Measurements from ENCODE around the gene CCDC106. TPM values are rescaled to one million over a fixed set of nuclear protein-coding genes. Genes with fewer than 3 reads are reported as not detected.
A peak's percentile ranks its signal among the peaks of the same experiment; 100 is the strongest.

Gene CCDC106
- total RNA-seq, 1 donor from 2014 or later = 23.5 TPM

GRCh38 chr19:55681131-55682092, 33.4 kb downstream of the CCDC106 start:
- no peak for DNase-seq (ENCODE audit: low read depth)

GRCh38 chr19:55683449-55684261, 35.6 kb downstream of the CCDC106 start:
- DNase-seq (ENCODE audit: low read depth) = no peak

GRCh38 chr19:55684946-55685681, 37.1 kb downstream of the CCDC106 start:
- DNase-seq (ENCODE audit: low read depth) = no peak

GRCh38 chr19:55685776-55686175, 37.8 kb downstream of the CCDC106 start:
- DNase-seq (ENCODE audit: low read depth) = no peak

- DNase-seq (ENCODE audit: low read depth) = no peak
These were observed 38.5 kb downstream of the CCDC106 start for GRCh38 chr19:55686311-55687050.

GRCh38 chr19:55687281-55688201, 39.5 kb downstream of the CCDC106 start:
- DNase-seq (ENCODE audit: low read depth) = no peak

- peak; percentile 44 for DNase-seq (ENCODE audit: low read depth)
These were observed 40.6 kb downstream of the CCDC106 start for GRCh38 chr19:55688422-55689218.

GRCh38 chr19:55689411-55690108, 41.5 kb downstream of the CCDC106 start:
- no peak for DNase-seq (ENCODE audit: low read depth)

GRCh38 chr19:55690109-55690768, 42.2 kb downstream of the CCDC106 start:
- DNase-seq (ENCODE audit: low read depth) = no peak

GRCh38 chr19:55690769-55691545, 42.9 kb downstream of the CCDC106 start:
- no peak for DNase-seq (ENCODE audit: low read depth)

- DNase-seq (ENCODE audit: low read depth) = no peak
These were observed 43.8 kb downstream of the CCDC106 start for GRCh38 chr19:55691561-55692481.

- DNase-seq (ENCODE audit: low read depth) = no peak
These were observed 44.7 kb downstream of the CCDC106 start for GRCh38 chr19:55692681-55693081.

GRCh38 chr19:55693336-55693974, 45.4 kb downstream of the CCDC106 start:
- DNase-seq (ENCODE audit: low read depth) = no peak

- no peak for DNase-seq (ENCODE audit: low read depth)
These were observed 46.2 kb downstream of the CCDC106 start for GRCh38 chr19:55694241-55694655.

Data from myocyte (in vitro differentiated cells).